Measurements from ENCODE around the gene SERINC5.

- TF ChIP-seq, protein P1, sequence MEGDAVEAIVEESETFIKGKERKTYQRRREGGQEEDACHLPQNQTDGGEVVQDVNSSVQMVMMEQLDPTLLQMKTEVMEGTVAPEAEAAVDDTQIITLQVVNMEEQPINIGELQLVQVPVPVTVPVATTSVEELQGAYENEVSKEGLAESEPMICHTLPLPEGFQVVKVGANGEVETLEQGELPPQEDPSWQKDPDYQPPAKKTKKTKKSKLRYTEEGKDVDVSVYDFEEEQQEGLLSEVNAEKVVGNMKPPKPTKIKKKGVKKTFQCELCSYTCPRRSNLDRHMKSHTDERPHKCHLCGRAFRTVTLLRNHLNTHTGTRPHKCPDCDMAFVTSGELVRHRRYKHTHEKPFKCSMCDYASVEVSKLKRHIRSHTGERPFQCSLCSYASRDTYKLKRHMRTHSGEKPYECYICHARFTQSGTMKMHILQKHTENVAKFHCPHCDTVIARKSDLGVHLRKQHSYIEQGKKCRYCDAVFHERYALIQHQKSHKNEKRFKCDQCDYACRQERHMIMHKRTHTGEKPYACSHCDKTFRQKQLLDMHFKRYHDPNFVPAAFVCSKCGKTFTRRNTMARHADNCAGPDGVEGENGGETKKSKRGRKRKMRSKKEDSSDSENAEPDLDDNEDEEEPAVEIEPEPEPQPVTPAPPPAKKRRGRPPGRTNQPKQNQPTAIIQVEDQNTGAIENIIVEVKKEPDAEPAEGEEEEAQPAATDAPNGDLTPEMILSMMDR (IDR thresholded peaks at IDR 0.05; ENCODE audit: insufficient read depth, low read length) = no peak
- no peak for TF ChIP-seq SPI1 (IDR thresholded peaks at IDR 0.05; ENCODE audit: borderline replicate concordance, low read depth)
- no peak for TF ChIP-seq POLR2AphosphoS5 (IDR thresholded peaks at IDR 0.05; ENCODE audit: low read depth)
Measured at GRCh38 chr5:80296121-80296520, 40.3 kb upstream of the SERINC5 start.
